Measurements from ENCODE around the gene DAB2. TPM values are rescaled to one million over a fixed set of nuclear protein-coding genes. Genes with fewer than 3 reads are reported as not detected.

DAB2 gene
- total and polyA plus RNA-seq, 2 donors (not counting 1 experiment from before 2014, with no cell fraction given), result 0.03 to 0.47 TPM

- Histone ChIP-seq H3K79me2 (ENCODE audit: control insufficient read depth, insufficient read depth, low read length) (no peaks in the 10 kb centered on the region), H3K36me3 (replicated peaks in 1 of 2; ENCODE audit: control extremely low read depth in 1 of 2, control insufficient read depth in 1 of 2, extremely low read depth in 1 of 2, insufficient read depth in 2 of 2, low read length in 1 of 2) (no peaks in the 10 kb centered on the region), H3K4me1 (ENCODE audit: control insufficient read depth in 2 of 2, insufficient read depth in 2 of 2, low read length in 2 of 2) (peaks cover 9 to 10% of the 10 kb centered on the region in 2 donors), H4K20me1 (ENCODE audit: control insufficient read depth, insufficient read depth, low read length, poor library complexity, severe bottlenecking) (no peaks in the 10 kb centered on the region), H3K27me3 (replicated peaks in 1 of 4; ENCODE audit: control extremely low read depth in 1 of 4, control insufficient read depth in 3 of 4, insufficient read depth in 4 of 4, low read length in 3 of 4) (no peaks in the 10 kb centered on the region), H3K9ac (ENCODE audit: low read length) (no peak overlapping the region), H3K9me3 (ENCODE audit: control extremely low read depth in 1 of 3, control insufficient read depth in 2 of 3, insufficient read depth in 1 of 3, low read length in 2 of 3) (no peaks in the 10 kb centered on the region), H3K27ac (ENCODE audit: low read length in 2 of 2) (no peak overlapping the region), H3K4me2 (replicated peaks; ENCODE audit: low read depth, low read length, poor library complexity, severe bottlenecking) (no peak overlapping the region), H2AFZ (ENCODE audit: insufficient read depth, low read depth, low read length, poor library complexity, severe bottlenecking) (no peak overlapping the region), H3K4me3 (ENCODE audit: control extremely low read depth in 1 of 5, extremely low read depth in 1 of 5, insufficient read depth in 1 of 5, low read depth in 2 of 5, low read length in 4 of 5) (no peak overlapping the region)
- Mint-ChIP-seq H3K4me1 (peaks cover 11% of the 10 kb centered on the region), H3K4me3 (no peak overlapping the region), H3K27me3 (peaks cover 7% of the 10 kb centered on the region), H3K9me3 (ENCODE audit: insufficient read depth) (no peaks in the 10 kb centered on the region), H3K27ac (no peak overlapping the region)
- CTCF ChIA-PET, result no interaction called here
- no peak for ATAC-seq (ENCODE audit: low read depth)
- TF ChIP-seq CTCF (IDR thresholded peaks at IDR 0.05), result no peak
- no peak for TF ChIP-seq EZH2 (IDR thresholded peaks at IDR 0.05; ENCODE audit: borderline replicate concordance, insufficient read depth, low read depth, low read length, poor library complexity, severe bottlenecking)
- POLR2A ChIA-PET, result no interaction called here
- no peak for DNase-seq
- intact Hi-C loops (cut with micrococcal nuclease), result no loop called here
These were observed 28.8 kb upstream of the DAB2 start for GRCh38 chr5:39453606-39454005.

GRCh38 chr5:39452846-39453245 lies 28.1 kb upstream of the DAB2 start:
- Histone ChIP-seq H3K27ac (ENCODE audit: low read length in 2 of 2) (no peak overlapping the region), H3K36me3 (replicated peaks in 1 of 2; ENCODE audit: control extremely low read depth in 1 of 2, control insufficient read depth in 1 of 2, extremely low read depth in 1 of 2, insufficient read depth in 2 of 2, low read length in 1 of 2) (no peaks in the 10 kb centered on the region), H3K9me3 (ENCODE audit: control extremely low read depth in 1 of 3, control insufficient read depth in 2 of 3, insufficient read depth in 1 of 3, low read length in 2 of 3) (no peaks in the 10 kb centered on the region), H3K79me2 (ENCODE audit: control insufficient read depth, insufficient read depth, low read length) (no peaks in the 10 kb centered on the region), H3K4me2 (replicated peaks; ENCODE audit: low read depth, low read length, poor library complexity, severe bottlenecking) (no peak overlapping the region), H3K4me1 (ENCODE audit: control insufficient read depth in 2 of 2, insufficient read depth in 2 of 2, low read length in 2 of 2) (peaks cover 9 to 10% of the 10 kb centered on the region in 2 donors), H3K4me3 (ENCODE audit: control extremely low read depth in 1 of 5, extremely low read depth in 1 of 5, insufficient read depth in 1 of 5, low read depth in 2 of 5, low read length in 4 of 5) (no peak overlapping the region), H3K27me3 (replicated peaks in 1 of 4; ENCODE audit: control extremely low read depth in 1 of 4, control insufficient read depth in 3 of 4, insufficient read depth in 4 of 4, low read length in 3 of 4) (no peaks in the 10 kb centered on the region), H3K9ac (ENCODE audit: low read length) (no peak overlapping the region), H4K20me1 (ENCODE audit: control insufficient read depth, insufficient read depth, low read length, poor library complexity, severe bottlenecking) (no peaks in the 10 kb centered on the region), H2AFZ (ENCODE audit: insufficient read depth, low read depth, low read length, poor library complexity, severe bottlenecking) (no peak overlapping the region)
- no peak for DNase-seq
- peaks cover 11% of the 10 kb centered on the region for H3K4me1 Mint-ChIP-seq
- H3K27ac Mint-ChIP-seq, result no peak overlapping the region
- TF ChIP-seq CTCF (IDR thresholded peaks at IDR 0.05), result no peak
- TF ChIP-seq EZH2 (IDR thresholded peaks at IDR 0.05; ENCODE audit: borderline replicate concordance, insufficient read depth, low read depth, low read length, poor library complexity, severe bottlenecking), result no peak
- 80% methylated on average over 1 of the region's 2 CpGs for WGBS (ENCODE audit: insufficient coverage)
- H3K9me3 Mint-ChIP-seq (ENCODE audit: insufficient read depth), result no peaks in the 10 kb centered on the region
- H3K4me3 Mint-ChIP-seq, result no peak overlapping the region
- no peak for ATAC-seq (ENCODE audit: low read depth)
- POLR2A ChIA-PET, result no interaction called here
- intact Hi-C loops (cut with micrococcal nuclease), result no loop called here
- peaks cover 3% of the 10 kb centered on the region for H3K27me3 Mint-ChIP-seq
- CTCF ChIA-PET, result no interaction called here
